Activated naive CD4-positive, alpha-beta T cell treated with anti-CD3 and anti-CD28 coated beads for 36 hours (primary cell): ENCODE results near the gene MAP2K1. TPM values are rescaled to one million over a fixed set of nuclear protein-coding genes. Genes with fewer than 3 reads are reported as not detected.

Experiments
- CTCF ChIA-PET: fragments of 350-600 bp; sonication (Branson Sonifier 250); formaldehyde crosslinking; loops from one replicate; lab custom pipeline; 2021; ENCODE audit warnings: antibody characterized with exemption; lab: Charles Lee
- DNase-seq: peaks from one replicate; pipeline ENCODE4 v3.0.0-alpha.2; 2020
- H3K27ac Mint-ChIP-seq: one replicate; pipeline ENCODE4 v1.8.0; 2021; ENCODE audit warnings: mild to moderate bottlenecking, mixed read lengths
- H3K27me3 Mint-ChIP-seq: one replicate; pipeline ENCODE4 v1.8.0; 2021; ENCODE audit warnings: low read depth, mixed read lengths
- H3K36me3 Mint-ChIP-seq: one replicate; pipeline ENCODE4 v1.8.0; 2021; ENCODE audit warnings: low read depth, mixed read lengths
- H3K4me1 Mint-ChIP-seq: one replicate; pipeline ENCODE4 v1.8.0; 2021; ENCODE audit warnings: low read depth, mixed read lengths
- H3K4me3 Mint-ChIP-seq: one replicate; pipeline ENCODE4 v1.8.0; 2021; ENCODE audit warnings: mild to moderate bottlenecking, moderate library complexity, mixed read lengths
- H3K9me3 Mint-ChIP-seq: one replicate; pipeline ENCODE4 v1.8.0; 2021; ENCODE audit warnings: mixed read lengths
- intact Hi-C: fragments of 100-400 bp; cut with micrococcal nuclease; formaldehyde crosslinking; loops from one replicate; pipeline ENCODE4 v1.15.1; 2023
- microRNA-seq: library from miRNA; unstranded; fragments of <30 nt; microRNA quantifications from one replicate; pipeline ENCODE4 v1.2.0, GENCODE V29; 2022; ENCODE audit warnings: borderline microRNAs expressed, borderline replicate concordance
- total RNA-seq, 2 experiments: library from RNA; stranded (reverse); gene quantifications; one replicate each; pipeline ENCODE4 v1.2.3, GENCODE V29; 2021

Gene MAP2K1
- total RNA-seq, 2 experiments from 2014 or later: 69.6 to 72.6 TPM

GRCh38 chr15:66535056-66535455, 148.3 kb downstream of the MAP2K1 start:
- Mint-ChIP-seq H3K27me3 (no peaks in the 10 kb centered on the region), H3K4me3 (no peak overlapping the region), H3K27ac (no peak overlapping the region), H3K9me3 (no peaks in the 10 kb centered on the region), H3K4me1 (no peaks in the 10 kb centered on the region), H3K36me3 (peaks cover 43% of the 10 kb centered on the region)
- no peak for DNase-seq
- CTCF ChIA-PET: interaction anchor here (1.2 kb wide), 1 partner anchor 32 kb away, joined by 3 read pairs; no protein-coding TSS in a partner anchor
- intact Hi-C loops: no loop called here

Small RNA genes lying within 50 kb of the gene (microRNA-seq; reads per million reads assigned to microRNA genes)
- not detected for gene MIR4512

Other genes starting within 250 kb of the MAP2K1 start
- gene MEGF11, start 133.2 kb upstream of the MAP2K1 start, total RNA-seq: under 1 TPM in 1 of 2 experiments, not detected in 1; 0.05 TPM
- 10 to 100 TPM; 24.0 to 24.6 TPM for gene DIS3L, start 93.3 kb upstream of the MAP2K1 start, total RNA-seq
- gene TIPIN, start 30.2 kb upstream of the MAP2K1 start, total RNA-seq: 10 to 100 TPM; 33.8 to 34.7 TPM
- gene SNAPC5, start 110.8 kb downstream of the MAP2K1 start, total RNA-seq: 10 to 100 TPM; 23.7 to 23.9 TPM
- gene RPL4, start 117.9 kb downstream of the MAP2K1 start, total RNA-seq: 1,000 to 10,000 TPM; 6,298 to 6,391 TPM
- 10 to 100 TPM; 21.6 to 23.3 TPM for gene ZWILCH, start 118.4 kb downstream of the MAP2K1 start, total RNA-seq
- gene LCTL, start 179.1 kb downstream of the MAP2K1 start, total RNA-seq: not detected